Measurements from ENCODE around the gene SYP. TPM values are rescaled to one million over a fixed set of nuclear protein-coding genes. Genes with fewer than 3 reads are reported as not detected.

Gene SYP
- total and polyA plus RNA-seq, 2 donors (not counting 1 experiment from before 2014, with no cell fraction given), result 1.2 to 1.6 TPM

- Mint-ChIP-seq H3K4me3 (no peak overlapping the region), H3K4me1 (peaks cover 25% of the 10 kb centered on the region), H3K27me3 (no peaks in the 10 kb centered on the region), H3K27ac (no peak overlapping the region), H3K9me3 (ENCODE audit: insufficient read depth) (no peaks in the 10 kb centered on the region)
- POLR2A ChIA-PET, result no interaction called here
- no peak for DNase-seq
- H3K4me1 ChIP-seq (ENCODE audit: control insufficient read depth in 2 of 2, insufficient read depth in 2 of 2, low read length in 2 of 2), result peaks cover 0 to 18% of the 10 kb centered on the region in 2 donors
- H3K79me2 ChIP-seq (ENCODE audit: control insufficient read depth, insufficient read depth, low read length), result no peaks in the 10 kb centered on the region
- H3K27ac ChIP-seq (ENCODE audit: low read length in 2 of 2), result no peak overlapping the region
- no peak for TF ChIP-seq EZH2 (IDR thresholded peaks at IDR 0.05; ENCODE audit: borderline replicate concordance, insufficient read depth, low read depth, low read length, poor library complexity, severe bottlenecking)
- TF ChIP-seq, protein P1, sequence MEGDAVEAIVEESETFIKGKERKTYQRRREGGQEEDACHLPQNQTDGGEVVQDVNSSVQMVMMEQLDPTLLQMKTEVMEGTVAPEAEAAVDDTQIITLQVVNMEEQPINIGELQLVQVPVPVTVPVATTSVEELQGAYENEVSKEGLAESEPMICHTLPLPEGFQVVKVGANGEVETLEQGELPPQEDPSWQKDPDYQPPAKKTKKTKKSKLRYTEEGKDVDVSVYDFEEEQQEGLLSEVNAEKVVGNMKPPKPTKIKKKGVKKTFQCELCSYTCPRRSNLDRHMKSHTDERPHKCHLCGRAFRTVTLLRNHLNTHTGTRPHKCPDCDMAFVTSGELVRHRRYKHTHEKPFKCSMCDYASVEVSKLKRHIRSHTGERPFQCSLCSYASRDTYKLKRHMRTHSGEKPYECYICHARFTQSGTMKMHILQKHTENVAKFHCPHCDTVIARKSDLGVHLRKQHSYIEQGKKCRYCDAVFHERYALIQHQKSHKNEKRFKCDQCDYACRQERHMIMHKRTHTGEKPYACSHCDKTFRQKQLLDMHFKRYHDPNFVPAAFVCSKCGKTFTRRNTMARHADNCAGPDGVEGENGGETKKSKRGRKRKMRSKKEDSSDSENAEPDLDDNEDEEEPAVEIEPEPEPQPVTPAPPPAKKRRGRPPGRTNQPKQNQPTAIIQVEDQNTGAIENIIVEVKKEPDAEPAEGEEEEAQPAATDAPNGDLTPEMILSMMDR (IDR thresholded peaks at IDR 0.05), result no peak
- H3K9me3 ChIP-seq (ENCODE audit: control extremely low read depth in 1 of 3, control insufficient read depth in 2 of 3, insufficient read depth in 1 of 3, low read length in 2 of 3), result peaks cover 0 to 3% (median 0%) of the 10 kb centered on the region in 3 donors
- H2AFZ ChIP-seq (ENCODE audit: insufficient read depth, low read depth, low read length, poor library complexity, severe bottlenecking), result no peak overlapping the region
- H3K36me3 ChIP-seq (replicated peaks in 1 of 2; ENCODE audit: control extremely low read depth in 1 of 2, control insufficient read depth in 1 of 2, extremely low read depth in 1 of 2, insufficient read depth in 2 of 2, low read length in 1 of 2), result no peaks in the 10 kb centered on the region
- H3K4me2 ChIP-seq (replicated peaks; ENCODE audit: low read depth, low read length, poor library complexity, severe bottlenecking), result no peak overlapping the region
- CTCF ChIA-PET, result interaction anchor here (1.0 to 1.7 kb wide), 10 partner anchors 27 to 684 kb away, joined by 3 to 9 read pairs (median 4); no protein-coding TSS in a partner anchor
- no peaks in the 10 kb centered on the region for H4K20me1 ChIP-seq (ENCODE audit: control insufficient read depth, insufficient read depth, low read length, poor library complexity, severe bottlenecking)
- no peak overlapping the region for H3K9ac ChIP-seq (ENCODE audit: low read length)
- H3K27me3 ChIP-seq (replicated peaks in 1 of 4; ENCODE audit: control extremely low read depth in 1 of 4, control insufficient read depth in 3 of 4, insufficient read depth in 4 of 4, low read length in 3 of 4), result no peaks in the 10 kb centered on the region
- no peak overlapping the region for H3K4me3 ChIP-seq (ENCODE audit: control extremely low read depth in 1 of 5, extremely low read depth in 1 of 5, insufficient read depth in 1 of 5, low read depth in 2 of 5, low read length in 4 of 5)
- intact Hi-C loops (cut with micrococcal nuclease), result no loop called here
- no peak for ATAC-seq (ENCODE audit: low read depth)
- WGBS (ENCODE audit: insufficient coverage), result 90% methylated on average over 2 of the region's 2 CpGs
Measured at GRCh38 chrX:49193542-49193964, 6.4 kb downstream of the SYP start.

GRCh38 chrX:49192722-49193328 is 7.2 kb downstream of the SYP start:
- H3K4me1 Mint-ChIP-seq, result peaks cover 25% of the 10 kb centered on the region
- 83% methylated on average over 4 of the region's 10 CpGs for WGBS (ENCODE audit: insufficient coverage)
- Histone ChIP-seq H3K36me3 (replicated peaks in 1 of 2; ENCODE audit: control extremely low read depth in 1 of 2, control insufficient read depth in 1 of 2, extremely low read depth in 1 of 2, insufficient read depth in 2 of 2, low read length in 1 of 2) (no peaks in the 10 kb centered on the region), H3K79me2 (ENCODE audit: control insufficient read depth, insufficient read depth, low read length) (no peaks in the 10 kb centered on the region), H3K27ac (ENCODE audit: low read length in 2 of 2) (no peak overlapping the region), H3K27me3 (replicated peaks in 1 of 4; ENCODE audit: control extremely low read depth in 1 of 4, control insufficient read depth in 3 of 4, insufficient read depth in 4 of 4, low read length in 3 of 4) (no peaks in the 10 kb centered on the region), H4K20me1 (ENCODE audit: control insufficient read depth, insufficient read depth, low read length, poor library complexity, severe bottlenecking) (no peaks in the 10 kb centered on the region), H3K9ac (ENCODE audit: low read length) (no peak overlapping the region), H3K9me3 (ENCODE audit: control extremely low read depth in 1 of 3, control insufficient read depth in 2 of 3, insufficient read depth in 1 of 3, low read length in 2 of 3) (peaks cover 0 to 3% (median 0%) of the 10 kb centered on the region in 3 donors), H3K4me2 (replicated peaks; ENCODE audit: low read depth, low read length, poor library complexity, severe bottlenecking) (no peak overlapping the region), H2AFZ (ENCODE audit: insufficient read depth, low read depth, low read length, poor library complexity, severe bottlenecking) (no peak overlapping the region), H3K4me3 (ENCODE audit: control extremely low read depth in 1 of 5, extremely low read depth in 1 of 5, insufficient read depth in 1 of 5, low read depth in 2 of 5, low read length in 4 of 5) (no peak overlapping the region), H3K4me1 (ENCODE audit: control insufficient read depth in 2 of 2, insufficient read depth in 2 of 2, low read length in 2 of 2) (peaks cover 0 to 18% of the 10 kb centered on the region in 2 donors)
- no peak overlapping the region for H3K27ac Mint-ChIP-seq
- H3K27me3 Mint-ChIP-seq, result no peaks in the 10 kb centered on the region
- H3K4me3 Mint-ChIP-seq, result peak overlapping the region; percentile 63
- DNase-seq (peak; percentile 38), ATAC-seq (ENCODE audit: low read depth) (no peak)
- no peaks in the 10 kb centered on the region for H3K9me3 Mint-ChIP-seq (ENCODE audit: insufficient read depth)
- ChIA-PET CTCF (interaction anchor here (0.6 to 2.2 kb wide), 16 partner anchors 13 to 684 kb away, joined by 3 to 9 read pairs (median 4); partner anchors contain the start of gene PLP2), POLR2A (no interaction called here)
- intact Hi-C loops (cut with micrococcal nuclease), result no loop called here
- TF ChIP-seq, protein P1 (IDR thresholded peaks at IDR 0.05), result peak; percentile 61
- TF ChIP-seq EZH2 (IDR thresholded peaks at IDR 0.05; ENCODE audit: borderline replicate concordance, insufficient read depth, low read depth, low read length, poor library complexity, severe bottlenecking), result no peak

Data from B cell (primary cell).